Measurements from ENCODE around the gene CPNE7.

Gene CPNE7

GRCh38 chr16:89550421-89551007 lies 25.0 kb upstream of the CPNE7 start:
- no peak for DNase-seq

- no peak for DNase-seq
Measured at GRCh38 chr16:89552329-89552728, 23.2 kb upstream of the CPNE7 start.

- no peak for DNase-seq
Measured at GRCh38 chr16:89552913-89553312, 22.6 kb upstream of the CPNE7 start.

- DNase-seq: no peak
Measured at GRCh38 chr16:89553733-89554132, 21.8 kb upstream of the CPNE7 start.

GRCh38 chr16:89554343-89554742 lies 21.2 kb upstream of the CPNE7 start:
- no peak for DNase-seq

- DNase-seq: no peak
Measured at GRCh38 chr16:89555265-89555664, 20.3 kb upstream of the CPNE7 start.

GRCh38 chr16:89555780-89556179 lies 19.8 kb upstream of the CPNE7 start:
- no peak for DNase-seq

- peak; percentile 46 for DNase-seq
Measured at GRCh38 chr16:89556750-89557689, 18.5 kb upstream of the CPNE7 start.

GRCh38 chr16:89557690-89558490 lies 17.7 kb upstream of the CPNE7 start:
- DNase-seq: no peak

GRCh38 chr16:89560378-89561141 lies 15.0 kb upstream of the CPNE7 start, which contains the start of gene RPL13:
RPL13 (plus strand) TSS chr16:89560682; CDS start chr16:89560960, 278 bp downstream.
- DNase-seq: peak; percentile 94

GRCh38 chr16:89561142-89561883 lies 14.2 kb upstream of the CPNE7 start:
- no peak for DNase-seq

GRCh38 chr16:89561884-89562599 lies 13.5 kb upstream of the CPNE7 start:
- DNase-seq: no peak

- no peak for DNase-seq
Measured at GRCh38 chr16:89562939-89563338, 12.6 kb upstream of the CPNE7 start.

GRCh38 chr16:89563639-89564392 lies 11.7 kb upstream of the CPNE7 start:
- DNase-seq: no peak

GRCh38 chr16:89564476-89565255 lies 10.9 kb upstream of the CPNE7 start:
- DNase-seq: no peak

- no peak for DNase-seq
Measured at GRCh38 chr16:89565256-89565505, 10.4 kb upstream of the CPNE7 start.

GRCh38 chr16:89565506-89566372 lies 9.8 kb upstream of the CPNE7 start:
- DNase-seq: no peak

- DNase-seq: no peak
Measured at GRCh38 chr16:89567656-89568594, 7.6 kb upstream of the CPNE7 start.

Measured in amniotic stem cell (primary cell).